Psoas muscle (tissue), 8 donors: ENCODE results near the gene FUT7. TPM values are rescaled to one million over a fixed set of nuclear protein-coding genes. Genes with fewer than 3 reads are reported as not detected.

Experiments
- ATAC-seq, 4 donors: fragments of 200-7000 bp; cut with Tn5 transposase; one replicate each; pipeline ENCODE4 v1.9.1; 2020; ENCODE audit warnings: moderate library complexity in 3 of 4, mild to moderate bottlenecking in 2 of 4
- DNase-seq, 2 donors: peaks; one replicate each; pipeline ENCODE4 v3.0.0-alpha.2; 2020
- H3K27ac ChIP-seq: fragments of 200-600 bp; one replicate; pipeline ENCODE4 v1.8.0; 2022
- H3K27me3 ChIP-seq, 3 donors: fragments of 200-600 bp in 1 of 3; one replicate each; pipeline versions ENCODE4 v1.6.1 to v1.8.0; 2013 to 2022; ENCODE audit warnings: low read length in 2 of 3, mild to moderate bottlenecking in 2 of 3, moderate library complexity in 1 of 3; ENCODE audit not compliant: insufficient read depth in 3 of 3
- H3K36me3 ChIP-seq, 2 donors: fragments of 200-600 bp in 1 of 2; one replicate each; pipeline versions ENCODE4 v1.6.1 to v1.8.0; 2013 to 2022; ENCODE audit warnings: low read depth in 1 of 2, mild to moderate bottlenecking in 1 of 2, moderate library complexity in 1 of 2; ENCODE audit not compliant: insufficient read depth in 1 of 2
- H3K4me1 ChIP-seq: fragments of 200-600 bp; one replicate; pipeline ENCODE4 v1.8.0; 2022
- H3K4me3 ChIP-seq: fragments of 200-600 bp; one replicate; pipeline ENCODE4 v1.8.0; 2022; ENCODE audit warnings: mild to moderate bottlenecking
- H3K9me3 ChIP-seq: fragments of 200-600 bp; one replicate; pipeline ENCODE4 v1.8.0; 2022
- WGBS, 3 donors: extraction: QIAGEN DNeasy Blood & Tissue Kit; methylation state at CpG; one replicate each; pipeline versions ENCODE4 v1.1.6 to v1.1.7; 2013; 5-methylcytosine and 5-hydroxymethylcytosine counted together
- intact Hi-C, 2 donors: fragments of 100-400 bp; cut with DNase I; formaldehyde crosslinking; loops; one replicate each; pipeline versions ENCODE4 v1.11.0 to v1.14.2; 2022
- polyA plus RNA-seq, 3 donors: library from polyadenylated mRNA; stranded (reverse); fragments of 200-250 nt; gene quantifications; one replicate each; pipeline ENCODE4 v1.2.3, GENCODE V29; 2013
- total RNA-seq, 4 donors: library from RNA; stranded (reverse); fragmentation: NEBNext Ultra II Directional in 2 of 4; extraction: Animal tissue kit (Norgen Biotek cat#: 25700) in 2 of 4; gene quantifications; one replicate each; pipeline versions ENCODE4 v1.2.1 to v1.2.4, GENCODE V29; 2021 to 2023
- TF ChIP-seq, protein P1 (sequence below): fragments of 200-600 bp; IDR thresholded peaks from one replicate; pipeline ENCODE4 v1.8.0; 2022; ENCODE audit warnings: antibody characterized with exemption
- donor health status: healthy with polysubstance abuse.
- donor health status: DM: no; HTN: no; CAD: no; lungs with moderate emphysema.
- donor health status: Bipolar disorder and iron deficiency.
- donor health status: healthy.
- donor health status: DM: yes; HTN: yes; CAD: no.
- donor health status: DM: no; HTN: no; CAD: no.
- donor health status: DM: no; HTN: no; CAD: no.
- donor health status: DM: yes; HTN: yes; CAD: no.

The FUT7 gene
- total and polyA plus RNA-seq, 7 donors: 0.01 to 0.08 (median 0.06) TPM; not detected in 4

DNA sequence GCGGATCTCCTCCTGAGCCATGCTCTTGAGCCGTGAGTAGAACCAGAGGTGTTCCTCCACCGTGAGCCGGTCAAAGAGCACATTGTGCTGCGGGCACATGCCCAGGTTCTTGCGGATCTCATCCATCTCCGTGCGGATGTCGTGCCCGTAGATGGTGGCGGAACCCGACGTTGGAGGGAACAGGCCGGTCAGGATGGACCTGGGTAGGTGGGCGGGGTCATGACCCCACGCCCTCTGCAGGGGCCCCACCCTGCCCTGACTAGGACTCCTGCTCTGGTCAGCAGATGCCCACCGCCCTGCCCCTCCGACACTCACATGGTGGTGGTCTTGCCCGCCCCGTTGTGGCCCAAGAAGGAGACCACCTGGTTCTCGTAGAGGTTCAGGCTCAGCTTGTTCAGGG lies 15.9 kb downstream of the FUT7 start:
- intact Hi-C loops: no loop called here
- no peak overlapping the region for H3K4me3 ChIP-seq

DNA sequence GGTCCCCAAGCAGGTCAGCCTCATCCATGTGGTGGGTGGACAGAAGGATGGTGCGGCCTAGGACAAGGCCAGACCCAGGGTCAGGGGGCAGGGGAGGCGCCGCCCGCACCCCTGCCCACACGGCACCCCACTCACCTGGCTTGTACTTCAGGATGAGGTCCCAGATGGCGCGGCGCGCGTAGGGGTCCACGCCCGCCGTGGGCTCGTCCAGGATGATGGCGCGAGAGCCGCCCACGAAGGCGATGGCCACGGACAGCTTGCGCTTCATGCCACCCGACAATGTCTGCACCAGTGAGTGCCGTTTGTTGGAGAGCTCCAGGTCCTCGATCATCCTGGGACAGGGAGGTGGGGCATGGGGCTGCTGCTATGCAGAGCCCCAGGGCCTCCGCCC lies 16.4 kb downstream of the FUT7 start:
- intact Hi-C loops: no loop called here
- WGBS, 3 donors: 96 to 98% (median 96%) methylated on average over 20 to 25 of the region's 25 CpGs
- Histone ChIP-seq H3K4me1 (no peaks in the 10 kb centered on the region), H3K4me3 (no peak overlapping the region), H3K27me3 (no peaks in the 10 kb centered on the region), H3K9me3 (no peaks in the 10 kb centered on the region), H3K36me3 (peaks cover 0 to 75% of the 10 kb centered on the region in 2 donors), H3K27ac (no peak overlapping the region)
- no peak for DNase-seq
- ATAC-seq: no peak
- TF ChIP-seq, protein P1, sequence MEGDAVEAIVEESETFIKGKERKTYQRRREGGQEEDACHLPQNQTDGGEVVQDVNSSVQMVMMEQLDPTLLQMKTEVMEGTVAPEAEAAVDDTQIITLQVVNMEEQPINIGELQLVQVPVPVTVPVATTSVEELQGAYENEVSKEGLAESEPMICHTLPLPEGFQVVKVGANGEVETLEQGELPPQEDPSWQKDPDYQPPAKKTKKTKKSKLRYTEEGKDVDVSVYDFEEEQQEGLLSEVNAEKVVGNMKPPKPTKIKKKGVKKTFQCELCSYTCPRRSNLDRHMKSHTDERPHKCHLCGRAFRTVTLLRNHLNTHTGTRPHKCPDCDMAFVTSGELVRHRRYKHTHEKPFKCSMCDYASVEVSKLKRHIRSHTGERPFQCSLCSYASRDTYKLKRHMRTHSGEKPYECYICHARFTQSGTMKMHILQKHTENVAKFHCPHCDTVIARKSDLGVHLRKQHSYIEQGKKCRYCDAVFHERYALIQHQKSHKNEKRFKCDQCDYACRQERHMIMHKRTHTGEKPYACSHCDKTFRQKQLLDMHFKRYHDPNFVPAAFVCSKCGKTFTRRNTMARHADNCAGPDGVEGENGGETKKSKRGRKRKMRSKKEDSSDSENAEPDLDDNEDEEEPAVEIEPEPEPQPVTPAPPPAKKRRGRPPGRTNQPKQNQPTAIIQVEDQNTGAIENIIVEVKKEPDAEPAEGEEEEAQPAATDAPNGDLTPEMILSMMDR: no peak

More for the DNA sequence above, 15.9 kb downstream of the FUT7 start:
- WGBS, 3 donors: 93 to 96% (median 96%) methylated on average over 20 to 21 of the region's 21 CpGs
- TF ChIP-seq, protein P1: no peak
- DNase-seq (no peak), ATAC-seq (no peak)
- no peaks in the 10 kb centered on the region for H3K9me3 ChIP-seq
- no peaks in the 10 kb centered on the region for H3K4me1 ChIP-seq
- H3K36me3 ChIP-seq: peaks cover 0 to 78% of the 10 kb centered on the region in 2 donors
- no peaks in the 10 kb centered on the region for H3K27me3 ChIP-seq
- no peak overlapping the region for H3K27ac ChIP-seq

DNA sequence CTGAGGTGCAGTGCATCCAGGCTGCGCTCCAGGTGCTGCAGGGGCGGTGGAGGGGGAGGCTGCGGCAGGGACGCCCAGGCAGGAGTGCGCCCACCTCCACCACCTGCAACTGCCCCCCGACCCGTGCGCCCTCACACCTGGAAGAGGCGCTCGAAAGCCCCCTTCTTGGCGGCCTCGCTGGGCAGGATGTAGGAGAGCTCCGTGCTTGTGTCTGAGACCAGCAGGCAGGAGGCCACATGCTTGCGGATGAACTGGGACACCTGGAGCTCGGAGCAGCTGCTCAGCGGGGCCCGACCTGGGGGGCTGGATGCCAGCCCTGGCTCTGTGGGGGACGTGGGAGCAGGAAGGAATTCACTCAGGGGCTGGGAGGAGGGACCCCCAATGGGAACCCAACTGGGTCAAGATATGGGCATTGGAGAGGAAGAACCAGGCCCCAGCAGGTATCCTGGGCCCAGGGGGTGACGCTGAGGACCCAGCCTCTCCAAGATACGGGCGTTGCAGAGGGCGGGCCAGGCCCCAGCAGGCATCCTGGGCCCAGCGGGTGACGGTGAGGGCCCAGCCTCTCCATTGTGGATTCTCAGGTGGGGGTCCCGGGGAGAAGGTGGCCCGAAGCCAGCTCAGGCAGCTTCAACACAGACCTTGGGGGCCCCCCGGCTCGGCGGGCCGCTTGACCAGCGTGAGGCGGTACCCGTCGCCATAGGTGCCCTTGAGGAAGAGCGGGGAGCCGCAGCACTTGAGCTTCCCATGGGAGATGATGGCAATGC lies 16.9 kb downstream of the FUT7 start:
- DNase-seq (no peak), ATAC-seq (no peak)
- H3K36me3 ChIP-seq: peaks cover 0 to 72% of the 10 kb centered on the region in 2 donors
- H3K4me3 ChIP-seq: no peak overlapping the region
- TF ChIP-seq, protein P1: no peak
- intact Hi-C loops: no loop called here
- H3K27ac ChIP-seq: no peak overlapping the region
- no peaks in the 10 kb centered on the region for H3K27me3 ChIP-seq
- WGBS, 3 donors: 91 to 94% (median 92%) methylated on average over 34 to 36 of the region's 36 CpGs
- H3K9me3 ChIP-seq: no peaks in the 10 kb centered on the region
- no peaks in the 10 kb centered on the region for H3K4me1 ChIP-seq

DNA sequence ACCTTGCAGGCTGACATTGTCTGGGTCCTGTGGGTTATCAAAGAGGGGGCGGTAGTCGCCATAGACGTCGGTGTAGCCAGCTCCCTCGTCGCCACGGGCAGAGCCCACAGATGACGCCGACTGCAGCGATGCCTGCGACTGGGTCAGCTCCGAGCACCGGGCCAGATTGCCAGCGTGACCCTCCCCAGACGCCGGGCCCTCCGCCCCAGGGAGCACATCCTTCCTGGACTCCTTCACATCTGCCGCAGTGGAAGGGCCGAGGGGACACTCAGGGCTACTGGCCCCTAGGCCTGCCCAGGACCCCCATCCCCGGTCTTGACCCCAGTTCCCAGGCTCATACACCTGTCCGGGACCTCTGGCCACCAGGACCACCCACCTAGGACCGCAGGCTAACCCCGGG lies 17.7 kb downstream of the FUT7 start:
- Histone ChIP-seq H3K27me3 (no peaks in the 10 kb centered on the region), H3K9me3 (no peaks in the 10 kb centered on the region), H3K36me3 (peaks cover 0 to 79% of the 10 kb centered on the region in 2 donors), H3K4me3 (no peak overlapping the region), H3K27ac (no peak overlapping the region), H3K4me1 (no peaks in the 10 kb centered on the region)
- TF ChIP-seq, protein P1: no peak
- ATAC-seq (no peak), DNase-seq (no peak)
- intact Hi-C loops: no loop called here
- 91 to 94% (median 91%) methylated on average over 18 to 23 of the region's 23 CpGs for WGBS, 3 donors

DNA sequence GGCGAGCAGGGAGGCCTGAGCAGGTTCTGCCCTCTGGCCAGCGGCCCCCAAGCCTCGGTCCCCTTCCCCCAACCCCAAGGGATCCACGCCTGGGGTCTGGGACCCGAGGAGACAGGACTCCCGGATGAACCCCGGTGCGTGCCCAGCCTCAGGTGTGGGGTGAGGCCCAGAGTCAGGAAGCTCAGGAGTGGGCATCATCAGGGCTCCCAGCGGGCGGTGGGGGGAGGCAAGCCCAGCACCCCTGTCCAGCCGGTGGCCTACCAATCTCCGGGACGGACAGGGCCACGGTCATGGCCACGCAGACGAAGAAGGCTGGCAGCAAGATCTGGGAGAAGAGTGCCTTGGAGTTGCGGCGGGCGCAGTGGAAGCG lies 18.3 kb downstream of the FUT7 start:
- no peaks in the 10 kb centered on the region for H3K9me3 ChIP-seq
- no peak for DNase-seq
- H3K27me3 ChIP-seq: no peaks in the 10 kb centered on the region
- no peak overlapping the region for H3K27ac ChIP-seq
- H3K4me1 ChIP-seq: no peaks in the 10 kb centered on the region
- intact Hi-C loops: no loop called here
- H3K4me3 ChIP-seq: no peak overlapping the region
- WGBS, 3 donors: 97 to 98% (median 98%) methylated on average over 10 to 20 of the region's 20 CpGs
- peaks cover 0 to 74% of the 10 kb centered on the region in 2 donors for H3K36me3 ChIP-seq
- TF ChIP-seq, protein P1: no peak
- ATAC-seq: no peak
